Measurements from ENCODE around the gene OR2H1. TPM values are rescaled to one million over a fixed set of nuclear protein-coding genes. Genes with fewer than 3 reads are reported as not detected.
"Not testable (repeated sequence)": the region's sequence is repeated elsewhere in the genome, so short reads cannot be mapped to it uniquely, and the experiment has no call there.

Gene OR2H1
- total and polyA plus RNA-seq, 9 of the 15 experiments (the other 6 are each of a cell fraction or from before 2014, with no cell fraction given): not detected

- peak; percentile 91 for TF ChIP-seq ZNF431 (CRISPR knock-in tag; IDR thresholded peaks at IDR 0.05)
- ATAC-seq; H3K9ac ChIP-seq (ENCODE audit: insufficient read depth in 1 of 2, low read depth in 2 of 2, low read length in 2 of 2); FAIRE-seq; H3K79me2 ChIP-seq (ENCODE audit: control insufficient read depth, insufficient read depth, low read length); H3K36me3 ChIP-seq (ENCODE audit: control insufficient read depth, insufficient read depth, low read length); H4K20me1 ChIP-seq (replicated peaks; ENCODE audit: control insufficient read depth, insufficient read depth, low read length); H2AFZ ChIP-seq (ENCODE audit: low read depth, low read length); BruUV-seq (replicated peaks); POLR2A ChIA-PET; H3K27ac ChIP-seq (ENCODE audit: extremely low read depth, low read depth, low read length); intact Hi-C loops (cut with micrococcal nuclease); H3K9me3 ChIP-seq (replicated peaks; ENCODE audit: control insufficient read depth, insufficient read depth, low read depth, low read length); H3K4me3 ChIP-seq; DNase-seq (ENCODE audit: extremely low read depth in 1 of 4, low spot score in 3 of 4); H3K9me1 ChIP-seq (ENCODE audit: control insufficient read depth, insufficient read depth, low read length); H3K4me1 ChIP-seq (replicated peaks in 1 of 2; ENCODE audit: control insufficient read depth in 2 of 2, insufficient read depth in 2 of 2, low read length in 2 of 2); CTCF ChIA-PET (ENCODE audit: low intra/inter-chr PET ratio); in situ Hi-C loops (cut with MboI); H3K4me2 ChIP-seq (ENCODE audit: insufficient read depth, low read length): not testable (repeated sequence)
- WGBS (ENCODE audit: insufficient coverage, low coverage, missing lambda C conversion rate): 0% methylated on average over 1 of the region's 1 CpG
- H3K27me3 ChIP-seq (ENCODE audit: control insufficient read depth in 2 of 2, insufficient read depth in 2 of 2, low read length in 2 of 2): peaks cover 0 to 11% of the 10 kb centered on the region in 2 experiments; a peak in 3 of 5 replicates
These were observed 12.9 kb upstream of the OR2H1 start for GRCh38 chr6:29444031-29444430.

- FAIRE-seq (no peak), DNase-seq (ENCODE audit: extremely low read depth in 1 of 4, low spot score in 3 of 4) (no peak), ATAC-seq (no peak)
- Histone ChIP-seq H3K36me3 (ENCODE audit: control insufficient read depth, insufficient read depth, low read length) (no peaks in the 10 kb centered on the region), H2AFZ (ENCODE audit: low read depth, low read length) (no peak overlapping the region), H3K27me3 (ENCODE audit: control insufficient read depth in 2 of 2, insufficient read depth in 2 of 2, low read length in 2 of 2) (no peaks in the 10 kb centered on the region; a peak in 1 of 5 replicates), H3K4me2 (ENCODE audit: insufficient read depth, low read length) (no peak overlapping the region), H3K9me3 (replicated peaks; ENCODE audit: control insufficient read depth, insufficient read depth, low read depth, low read length) (no peaks in the 10 kb centered on the region), H3K9me1 (ENCODE audit: control insufficient read depth, insufficient read depth, low read length) (no peaks in the 10 kb centered on the region), H3K9ac (ENCODE audit: insufficient read depth in 1 of 2, low read depth in 2 of 2, low read length in 2 of 2) (no peak overlapping the region), H3K4me3 (no peak overlapping the region), H3K4me1 (replicated peaks in 1 of 2; ENCODE audit: control insufficient read depth in 2 of 2, insufficient read depth in 2 of 2, low read length in 2 of 2) (no peaks in the 10 kb centered on the region), H3K79me2 (ENCODE audit: control insufficient read depth, insufficient read depth, low read length) (no peaks in the 10 kb centered on the region), H3K27ac (ENCODE audit: extremely low read depth, low read depth, low read length) (no peak overlapping the region), H4K20me1 (replicated peaks; ENCODE audit: control insufficient read depth, insufficient read depth, low read length) (no peaks in the 10 kb centered on the region)
- intact Hi-C loops (cut with micrococcal nuclease) (no loop called here), in situ Hi-C loops (cut with MboI) (no loop called here)
- 0% methylated on average over 1 of the region's 1 CpG for WGBS (ENCODE audit: insufficient coverage, low coverage, missing lambda C conversion rate)
- no TSS peak for BruUV-seq (replicated peaks)
- ChIA-PET POLR2A (no interaction called here), CTCF (ENCODE audit: low intra/inter-chr PET ratio) (no interaction called here)
- TF ChIP-seq KLF13 (tag; IDR thresholded peaks at IDR 0.05; ENCODE audit: borderline replicate concordance, low read depth): no peak
- no peak for TF ChIP-seq PCBP2 (IDR thresholded peaks at IDR 0.05; ENCODE audit: low read depth, low read length, poor library complexity, severe bottlenecking)
- TF ChIP-seq HNRNPL (IDR thresholded peaks at IDR 0.05; ENCODE audit: low read depth, low read length): no peak
- TF ChIP-seq, protein P1, sequence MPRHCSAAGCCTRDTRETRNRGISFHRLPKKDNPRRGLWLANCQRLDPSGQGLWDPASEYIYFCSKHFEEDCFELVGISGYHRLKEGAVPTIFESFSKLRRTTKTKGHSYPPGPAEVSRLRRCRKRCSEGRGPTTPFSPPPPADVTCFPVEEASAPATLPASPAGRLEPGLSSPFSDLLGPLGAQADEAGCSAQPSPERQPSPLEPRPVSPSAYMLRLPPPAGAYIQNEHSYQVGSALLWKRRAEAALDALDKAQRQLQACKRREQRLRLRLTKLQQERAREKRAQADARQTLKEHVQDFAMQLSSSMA (CRISPR knock-in tag; IDR thresholded peaks at IDR 0.05): no peak
- TF ChIP-seq, protein P2, sequence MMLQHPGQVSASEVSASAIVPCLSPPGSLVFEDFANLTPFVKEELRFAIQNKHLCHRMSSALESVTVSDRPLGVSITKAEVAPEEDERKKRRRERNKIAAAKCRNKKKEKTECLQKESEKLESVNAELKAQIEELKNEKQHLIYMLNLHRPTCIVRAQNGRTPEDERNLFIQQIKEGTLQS (IDR thresholded peaks at IDR 0.05): no peak
- TF ChIP-seq, protein P2 (CRISPR knock-in tag; conservative IDR thresholded peaks at IDR 0.05): no peak
- TF ChIP-seq, protein P3, sequence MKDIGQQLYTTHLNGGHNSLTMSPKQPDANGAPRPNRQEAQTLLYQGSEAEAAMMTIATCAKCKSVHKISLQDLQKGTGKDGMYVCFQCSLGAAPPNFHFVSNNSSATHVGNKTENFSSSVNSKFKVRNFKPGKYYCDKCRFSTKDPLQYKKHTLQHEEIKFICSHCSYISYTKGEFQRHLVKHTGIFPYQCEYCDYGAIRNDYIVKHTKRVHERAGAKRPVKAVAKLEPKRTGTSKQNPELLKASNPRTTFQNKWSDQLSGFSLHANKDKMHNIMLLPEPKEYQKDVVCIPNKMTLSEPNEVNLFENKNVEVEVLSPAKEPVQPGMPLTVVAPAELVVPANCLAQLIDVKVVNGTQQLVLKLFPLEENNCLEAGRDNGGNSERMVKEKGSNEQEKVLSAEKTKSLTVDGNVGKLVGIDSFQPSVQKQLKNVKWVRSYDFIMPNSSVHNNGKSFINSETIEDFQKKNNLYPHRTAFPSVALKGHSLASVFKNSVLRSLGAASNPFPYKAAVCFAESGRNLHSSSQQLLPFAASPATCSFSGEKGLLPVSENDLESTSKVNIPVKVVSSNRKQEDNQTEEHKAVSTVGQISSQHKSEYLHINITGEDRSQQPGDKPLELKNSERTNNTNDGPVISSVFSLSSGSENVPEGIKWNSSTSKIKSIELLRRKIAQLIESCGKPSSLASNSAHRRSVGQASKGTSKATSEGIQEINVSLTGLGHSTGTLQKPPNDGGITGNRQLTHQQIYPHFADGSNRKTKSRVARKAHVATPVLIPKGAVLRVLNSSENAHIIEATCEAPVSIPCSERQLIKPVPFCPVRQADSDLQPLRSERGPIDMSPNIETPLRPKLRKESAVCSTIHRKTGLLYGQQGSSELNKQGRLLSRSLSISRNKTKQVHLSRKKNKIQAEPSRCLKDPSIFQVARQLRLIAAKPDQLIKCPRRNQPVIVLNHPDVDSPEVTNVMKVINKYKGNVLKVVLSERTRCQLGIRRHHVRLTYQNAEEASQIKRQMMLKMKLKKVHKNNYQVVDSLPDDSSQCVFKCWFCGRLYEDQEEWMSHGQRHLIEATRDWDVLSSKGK (CRISPR knock-in tag; IDR thresholded peaks at IDR 0.05): no peak
- no peak for TF ChIP-seq HEY1 (CRISPR knock-in tag; IDR thresholded peaks at IDR 0.05; ENCODE audit: borderline replicate concordance)
- no peak for TF ChIP-seq CHD1 (IDR thresholded peaks at IDR 0.05; ENCODE audit: low read length)
These were observed 9.3 kb upstream of the OR2H1 start for GRCh38 chr6:29447670-29448069.
